Mucosa of descending colon (tissue), 3 donors: ENCODE measurements around the gene ZNF497. TPM values are rescaled to one million over a fixed set of nuclear protein-coding genes. Genes with fewer than 3 reads are reported as not detected.
"Not testable (repeated sequence)": the region's sequence is repeated elsewhere in the genome, so short reads cannot be mapped to it uniquely, and the experiment has no call there.

Experiments used
- ATAC-seq: fragments of 200-7000 bp; cut with Tn5 transposase; one replicate; pipeline ENCODE4 v1.9.1; 2020; ENCODE audit warnings: mild to moderate bottlenecking, moderate library complexity
- DNase-seq, 3 donors: peaks; one replicate each; pipeline ENCODE4 v3.0.0-alpha.2; 2020
- H3K36me3 ChIP-seq: fragments of 200-600 bp; one replicate; pipeline ENCODE4 v1.8.0; 2021; ENCODE audit warnings: low read depth, mild to moderate bottlenecking
- H3K4me1 ChIP-seq: fragments of 200-600 bp; one replicate; pipeline ENCODE4 v1.8.0; 2021; ENCODE audit warnings: low read depth, mild to moderate bottlenecking
- H3K4me3 ChIP-seq: fragments of 200-600 bp; one replicate; pipeline ENCODE4 v1.8.0; 2021; ENCODE audit warnings: mild to moderate bottlenecking
- H3K9me3 ChIP-seq: fragments of 200-600 bp; one replicate; pipeline ENCODE4 v1.8.0; 2021; ENCODE audit warnings: mild to moderate bottlenecking
- CTCF ChIP-seq: fragments of 200-600 bp; IDR thresholded peaks from one replicate; pipeline ENCODE4 v1.8.0; 2022; ENCODE audit warnings: antibody characterized with exemption, mild to moderate bottlenecking
- intact Hi-C, 2 donors: fragments of 100-400 bp; cut with DNase I in 1 of 2; cut with micrococcal nuclease in 1 of 2; formaldehyde crosslinking; loops; one replicate each; pipeline versions ENCODE4 v1.11.0 to v1.11.1; 2022; cut with DNase I, micrococcal nuclease
- total RNA-seq, 3 donors: library from RNA; stranded (reverse); fragmentation: NEBNext Ultra II Directional in 2 of 3; extraction: Animal tissue kit (Norgen Biotek cat#: 25700) in 2 of 3; gene quantifications; one replicate each; pipeline versions ENCODE4 v1.2.1 to v1.2.4, GENCODE V29; 2021 to 2023
- donor health status: DM: no; HTN: no; CAD: no; lungs with moderate emphysema.
- donor health status: DM: no; HTN: no; CAD: no.
- donor health status: DM: no; HTN: yes; CAD: no.

ZNF497 gene
- total RNA-seq, 3 donors from 2014 or later, result 1.1 to 1.9 (median 1.2) TPM

- ATAC-seq (no peak), DNase-seq (no peak)
- H3K4me1 ChIP-seq, result no peaks in the 10 kb centered on the region
- H3K36me3 ChIP-seq, result no peaks in the 10 kb centered on the region
- TF ChIP-seq CTCF, result no peak
- intact Hi-C loops, result no loop called here
- no peak overlapping the region for H3K4me3 ChIP-seq
- no peaks in the 10 kb centered on the region for H3K9me3 ChIP-seq
Observed at GRCh38 chr19:58351558-58351878, 11.0 kb downstream of the ZNF497 start.

DNA sequence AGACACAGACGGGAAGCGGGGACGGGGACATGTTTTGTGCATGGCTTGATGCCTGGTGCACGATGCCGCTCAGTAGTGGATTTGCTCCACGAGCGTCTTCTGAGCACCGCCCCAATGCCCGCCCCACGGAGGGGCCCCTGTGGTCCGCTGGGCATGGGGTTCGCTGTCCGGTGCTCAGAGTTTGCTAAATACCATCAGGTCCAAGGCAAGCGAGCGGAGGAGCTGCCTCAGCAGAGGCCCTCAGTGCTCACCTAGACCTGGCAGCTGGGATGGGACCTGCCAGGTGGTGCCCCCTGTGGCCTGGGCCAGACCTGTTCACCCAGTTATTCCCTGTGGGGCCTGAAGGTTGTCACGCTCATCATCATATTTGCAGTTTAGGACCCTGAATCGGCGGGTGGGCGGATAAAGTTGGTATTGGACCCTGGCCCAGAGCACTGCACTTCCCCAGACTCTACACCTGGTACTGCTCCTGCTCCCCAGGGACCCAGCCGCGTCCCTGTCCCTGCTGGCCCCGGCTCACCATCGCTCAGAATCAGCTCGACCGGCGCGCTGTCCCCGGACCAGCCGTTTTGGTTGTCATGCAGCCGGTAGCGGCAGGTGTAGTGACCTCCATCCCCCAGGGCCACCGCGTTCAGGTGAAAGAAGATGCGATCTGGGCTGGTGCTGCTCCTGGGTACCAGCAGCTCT is 11.5 kb downstream of the ZNF497 start:
- Histone ChIP-seq H3K36me3 (no peaks in the 10 kb centered on the region), H3K9me3 (no peaks in the 10 kb centered on the region), H3K4me1 (no peaks in the 10 kb centered on the region), H3K4me3 (no peak overlapping the region)
- no peak for TF ChIP-seq CTCF
- intact Hi-C loops, result no loop called here
- ATAC-seq (no peak), DNase-seq (no peak)

DNA sequence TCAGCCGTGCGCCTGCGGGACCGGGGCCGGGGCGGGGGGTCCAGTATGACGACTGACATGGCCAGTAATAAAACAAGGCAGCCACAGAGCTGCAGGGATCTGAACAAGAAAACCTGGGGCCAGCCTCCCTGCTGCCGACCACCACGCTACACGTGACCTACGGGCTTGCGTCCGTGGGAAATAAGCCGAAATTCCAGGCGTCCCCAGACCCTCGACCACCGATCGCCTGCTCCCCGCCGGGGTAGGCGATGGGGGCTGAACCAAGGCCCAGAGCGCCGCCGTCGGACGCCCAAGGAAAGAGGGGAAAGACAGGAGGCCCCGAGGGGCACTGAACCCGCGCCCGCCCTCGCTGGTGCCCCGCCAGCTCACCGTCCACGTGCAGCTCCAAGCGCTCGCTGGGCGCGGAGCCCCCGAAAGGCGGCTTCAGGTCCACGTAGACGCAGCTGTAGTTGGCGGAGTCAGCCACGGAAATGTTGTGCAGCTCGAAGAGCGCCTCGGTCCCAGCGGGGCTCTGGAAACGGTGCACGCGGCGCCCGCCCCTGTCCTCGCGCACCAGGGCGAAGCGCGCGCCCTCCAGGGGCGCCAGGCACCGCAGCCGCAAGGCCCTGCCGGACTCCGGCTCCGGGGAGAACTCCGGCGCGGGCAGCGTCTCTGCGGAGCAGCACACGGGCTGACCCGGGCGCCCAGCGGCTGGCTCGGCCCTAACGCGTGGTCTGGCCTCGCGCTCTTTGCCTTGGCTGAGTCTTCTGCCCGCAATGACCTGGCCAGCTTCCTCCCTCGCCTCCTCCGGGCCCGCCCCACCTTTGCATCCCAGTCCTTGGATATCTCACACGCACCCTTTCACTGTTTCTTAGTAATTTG is 12.3 kb downstream of the ZNF497 start:
- Histone ChIP-seq H3K9me3 (no peaks in the 10 kb centered on the region), H3K4me3 (no peak overlapping the region), H3K4me1 (no peaks in the 10 kb centered on the region), H3K36me3 (no peaks in the 10 kb centered on the region)
- no peak for TF ChIP-seq CTCF
- ATAC-seq (peak; percentile 7), DNase-seq (no peak)
- intact Hi-C loops, result no loop called here

DNA sequence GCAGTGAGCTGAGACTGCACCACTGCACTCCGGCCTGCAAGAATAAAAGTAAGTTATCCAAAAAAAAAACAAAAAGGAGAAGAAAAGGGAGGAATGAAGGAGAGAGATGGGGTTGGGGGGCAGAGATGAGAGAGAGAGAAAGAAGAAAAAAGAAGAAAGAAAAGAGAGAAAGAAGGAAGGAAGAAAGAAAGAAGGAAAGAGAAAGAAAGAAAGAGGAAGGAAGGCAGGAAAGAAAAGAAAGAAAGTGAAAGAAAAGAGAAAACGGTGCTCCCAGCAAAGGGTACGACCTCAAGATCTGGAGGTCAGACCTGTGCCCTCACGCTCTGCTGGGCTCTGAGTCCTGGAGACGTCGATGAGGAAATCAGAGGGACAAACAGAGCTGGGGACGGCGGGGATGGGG is 13.0 kb downstream of the ZNF497 start:
- intact Hi-C loops, result no loop called here
- TF ChIP-seq CTCF, result no peak
- H3K4me1 ChIP-seq, result no peaks in the 10 kb centered on the region
- H3K9me3 ChIP-seq, result no peaks in the 10 kb centered on the region
- DNase-seq (no peak), ATAC-seq (no peak)
- H3K4me3 ChIP-seq, result no peak overlapping the region
- H3K36me3 ChIP-seq, result no peaks in the 10 kb centered on the region

DNA sequence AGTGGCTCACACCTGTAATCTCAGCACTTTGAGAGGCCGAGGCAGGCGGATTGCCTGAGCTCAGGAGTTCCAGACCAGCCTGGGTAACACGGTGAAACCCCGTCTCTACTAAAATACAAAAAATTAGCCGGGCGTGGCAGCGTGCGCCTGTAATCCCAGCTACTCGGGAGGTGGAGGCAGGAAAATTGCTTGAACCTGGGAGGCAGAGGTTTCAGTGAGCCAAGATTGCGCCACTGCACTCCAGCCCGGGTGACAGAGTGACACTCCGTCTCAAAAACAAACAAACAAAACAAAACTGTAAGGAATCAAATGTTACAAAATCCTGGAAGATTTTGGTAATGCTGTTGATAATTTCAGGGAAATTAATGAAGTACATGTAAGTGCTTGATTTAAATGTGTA is 14.5 kb downstream of the ZNF497 start:
- H3K4me3 ChIP-seq, ATAC-seq, intact Hi-C loops, H3K9me3 ChIP-seq, H3K4me1 ChIP-seq, H3K36me3 ChIP-seq, DNase-seq: not testable (repeated sequence)
